ENCODE results near the gene CCDC73.

DNA sequence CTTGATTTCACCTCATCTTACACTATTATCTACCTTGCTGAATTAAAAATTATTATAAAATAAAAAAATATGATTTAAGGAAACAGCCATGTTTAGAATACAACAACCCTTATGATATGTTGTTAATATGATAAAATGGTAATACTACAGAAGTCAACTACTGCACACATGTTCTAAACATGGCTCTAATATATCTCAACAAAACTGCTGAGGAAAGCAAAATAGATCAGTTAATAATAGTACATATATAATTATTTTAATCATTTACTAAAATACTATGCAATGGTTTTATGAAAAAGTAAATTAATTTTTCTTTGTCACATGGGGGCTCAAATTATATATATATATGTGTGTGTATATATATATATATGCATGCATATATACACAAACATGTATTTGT lies 153.1 kb downstream of the CCDC73 start:
- TF ChIP-seq RAD21 (IDR thresholded peaks at IDR 0.05) = no peak
- no peak for TF ChIP-seq MAX (IDR thresholded peaks at IDR 0.05)
- TF ChIP-seq, protein P1, sequence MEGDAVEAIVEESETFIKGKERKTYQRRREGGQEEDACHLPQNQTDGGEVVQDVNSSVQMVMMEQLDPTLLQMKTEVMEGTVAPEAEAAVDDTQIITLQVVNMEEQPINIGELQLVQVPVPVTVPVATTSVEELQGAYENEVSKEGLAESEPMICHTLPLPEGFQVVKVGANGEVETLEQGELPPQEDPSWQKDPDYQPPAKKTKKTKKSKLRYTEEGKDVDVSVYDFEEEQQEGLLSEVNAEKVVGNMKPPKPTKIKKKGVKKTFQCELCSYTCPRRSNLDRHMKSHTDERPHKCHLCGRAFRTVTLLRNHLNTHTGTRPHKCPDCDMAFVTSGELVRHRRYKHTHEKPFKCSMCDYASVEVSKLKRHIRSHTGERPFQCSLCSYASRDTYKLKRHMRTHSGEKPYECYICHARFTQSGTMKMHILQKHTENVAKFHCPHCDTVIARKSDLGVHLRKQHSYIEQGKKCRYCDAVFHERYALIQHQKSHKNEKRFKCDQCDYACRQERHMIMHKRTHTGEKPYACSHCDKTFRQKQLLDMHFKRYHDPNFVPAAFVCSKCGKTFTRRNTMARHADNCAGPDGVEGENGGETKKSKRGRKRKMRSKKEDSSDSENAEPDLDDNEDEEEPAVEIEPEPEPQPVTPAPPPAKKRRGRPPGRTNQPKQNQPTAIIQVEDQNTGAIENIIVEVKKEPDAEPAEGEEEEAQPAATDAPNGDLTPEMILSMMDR (IDR thresholded peaks at IDR 0.05; ENCODE audit: low read depth, low read length, missing input control) = no peak
- TF ChIP-seq JUND (IDR thresholded peaks at IDR 0.05) = no peak
